Endodermal cell (in vitro differentiated cells): ENCODE measurements around the gene CIDEC. TPM values are rescaled to one million over a fixed set of nuclear protein-coding genes. Genes with fewer than 3 reads are reported as not detected.
"Not testable (repeated sequence)": the region's sequence is repeated elsewhere in the genome, so short reads cannot be mapped to it uniquely, and the experiment has no call there.

Experiments used
- DNase-seq: peaks from one replicate; pipeline ENCODE4 v3.0.0-alpha.2; 2017
- H3K27ac ChIP-seq: 2 replicates; pipeline ENCODE4 v1.5.1; 2013; ENCODE audit warnings: mild to moderate bottlenecking, low read depth, low read length, moderate library complexity
- H3K27me3 ChIP-seq: 2 replicates; pipeline ENCODE4 v1.6.1; 2013; ENCODE audit warnings: mild to moderate bottlenecking, low read length, moderate library complexity; ENCODE audit not compliant: insufficient read depth, control insufficient read depth, poor library complexity, severe bottlenecking
- H3K36me3 ChIP-seq: 2 replicates; pipeline ENCODE4 v1.7.0; 2013; ENCODE audit warnings: mild to moderate bottlenecking, low read length, moderate library complexity; ENCODE audit not compliant: control insufficient read depth, insufficient read depth
- H3K4me1 ChIP-seq: one replicate; pipeline ENCODE4 v1.7.0; 2013; ENCODE audit warnings: low read length; ENCODE audit not compliant: control insufficient read depth, insufficient read depth
- H3K4me3 ChIP-seq: 2 replicates; pipeline ENCODE4 v1.5.1; 2013; ENCODE audit warnings: mild to moderate bottlenecking, low read length, moderate library complexity
- H3K9ac ChIP-seq: 2 replicates; pipeline ENCODE4 v1.6.1; 2013; ENCODE audit warnings: mild to moderate bottlenecking, low read length, moderate library complexity; ENCODE audit not compliant: poor library complexity, severe bottlenecking; ENCODE audit errors: extremely low read depth
- H3K9me3 ChIP-seq: 2 replicates; pipeline ENCODE4 v1.6.1; 2013; ENCODE audit warnings: mild to moderate bottlenecking, low read length, moderate library complexity; ENCODE audit not compliant: control insufficient read depth
- H3K27ac Mint-ChIP-seq: 2 replicates; pipeline ENCODE4 v1.8.0; 2020; ENCODE audit warnings: mixed read lengths
- H3K27me3 Mint-ChIP-seq: 2 replicates; pipeline ENCODE4 v1.8.0; 2021; ENCODE audit warnings: mild to moderate bottlenecking, mixed read lengths; ENCODE audit not compliant: insufficient read depth
- H3K36me3 Mint-ChIP-seq: 2 replicates; pipeline ENCODE4 v1.8.0; 2020; ENCODE audit warnings: low read depth, mixed read lengths
- H3K4me1 Mint-ChIP-seq: 2 replicates; pipeline ENCODE4 v1.8.0; 2020; ENCODE audit warnings: mixed read lengths
- H3K4me3 Mint-ChIP-seq: 2 replicates; pipeline ENCODE4 v1.8.0; 2020; ENCODE audit warnings: mild to moderate bottlenecking, moderate library complexity, mixed read lengths
- H3K9me3 Mint-ChIP-seq: 2 replicates; pipeline ENCODE4 v1.8.0; 2020; ENCODE audit warnings: mild to moderate bottlenecking, mixed read lengths
- CTCF ChIP-seq: fragments of 200-600 bp; sonication (generic); conservative IDR thresholded peaks from 2 replicates; pipeline ENCODE4 v1.5.0; 2021; ENCODE audit warnings: antibody characterized with exemption, mild to moderate bottlenecking
- whole genome bisulfite sequencing, 2 experiments: methylation state at CpG; one replicate each; pipeline versions ENCODE4 v1.1.5 to v1.1.7; 2013; ENCODE audit warnings: missing lambda C conversion rate in 2 of 2, mixed read lengths in 1 of 2; ENCODE audit not compliant: insufficient coverage in 1 of 2, insufficient read length in 1 of 2; 5-methylcytosine and 5-hydroxymethylcytosine counted together
- total RNA-seq, 2 donors: library from RNA; stranded (reverse); fragmentation: NEBNext Ultra II Directional in 1 of 2; extraction: Animal tissue kit (Norgen Biotek cat#: 25700) in 1 of 2; gene quantifications; 2 replicates in 1 of 2; 3 replicates in 1 of 2; pipeline ENCODE4 v1.2.1, GENCODE V29; 2021

The CIDEC gene
- total RNA-seq, 2 donors from 2014 or later, result not detected

GRCh38 chr3:9875448-9875847 is 4.6 kb downstream of the CIDEC start:
- no peak overlapping the region for H3K9ac ChIP-seq
- no peaks in the 10 kb centered on the region for H3K27me3 ChIP-seq
- no peaks in the 10 kb centered on the region for H3K4me1 ChIP-seq
- no peak overlapping the region for H3K4me3 ChIP-seq
- Mint-ChIP-seq H3K9me3 (no peaks in the 10 kb centered on the region), H3K4me1 (no peaks in the 10 kb centered on the region), H3K4me3 (no peak overlapping the region), H3K27me3 (peaks cover 8% of the 10 kb centered on the region), H3K36me3 (no peaks in the 10 kb centered on the region), H3K27ac (no peak overlapping the region)
- TF ChIP-seq CTCF, result no peak
- no peaks in the 10 kb centered on the region for H3K9me3 ChIP-seq
- no peak overlapping the region for H3K27ac ChIP-seq
- H3K36me3 ChIP-seq, result no peaks in the 10 kb centered on the region
- no peak for DNase-seq

GRCh38 chr3:9872067-9872466 is 8.0 kb downstream of the CIDEC start:
- not testable (repeated sequence) for H3K27ac ChIP-seq, H3K4me3 Mint-ChIP-seq, H3K4me1 Mint-ChIP-seq, H3K27me3 Mint-ChIP-seq, H3K4me3 ChIP-seq, H3K36me3 ChIP-seq, DNase-seq, H3K9me3 Mint-ChIP-seq, H3K27me3 ChIP-seq, H3K27ac Mint-ChIP-seq, H3K9me3 ChIP-seq, H3K4me1 ChIP-seq, H3K9ac ChIP-seq, H3K36me3 Mint-ChIP-seq
- WGBS, 2 experiments, result 90 to 94% methylated on average over 4 to 5 of the region's 5 CpGs

GRCh38 chr3:9870978-9871377 is 9.1 kb downstream of the CIDEC start:
- DNase-seq, result no peak
- Mint-ChIP-seq H3K9me3 (no peaks in the 10 kb centered on the region), H3K27ac (no peak overlapping the region), H3K4me1 (no peaks in the 10 kb centered on the region), H3K27me3 (peaks cover 4% of the 10 kb centered on the region), H3K4me3 (no peak overlapping the region), H3K36me3 (no peaks in the 10 kb centered on the region)
- no peak overlapping the region for H3K9ac ChIP-seq
- no peaks in the 10 kb centered on the region for H3K9me3 ChIP-seq
- no CpG with 5 or more reads among the region's 1 CpG for WGBS, 2 experiments
- no peak for TF ChIP-seq CTCF
- H3K4me3 ChIP-seq, result no peak overlapping the region
- H3K27me3 ChIP-seq, result no peaks in the 10 kb centered on the region
- no peaks in the 10 kb centered on the region for H3K4me1 ChIP-seq
- H3K27ac ChIP-seq, result no peak overlapping the region
- H3K36me3 ChIP-seq, result no peaks in the 10 kb centered on the region

GRCh38 chr3:9869955-9870354 is 10.1 kb downstream of the CIDEC start:
- H3K36me3 Mint-ChIP-seq, result no peaks in the 10 kb centered on the region
- Histone ChIP-seq H3K27me3 (no peaks in the 10 kb centered on the region), H3K36me3 (no peaks in the 10 kb centered on the region), H3K4me3 (no peak overlapping the region), H3K9ac (no peak overlapping the region), H3K27ac (no peak overlapping the region), H3K9me3 (no peaks in the 10 kb centered on the region), H3K4me1 (no peaks in the 10 kb centered on the region)
- peaks cover 4% of the 10 kb centered on the region for H3K27me3 Mint-ChIP-seq
- no peak overlapping the region for H3K4me3 Mint-ChIP-seq
- 89 to 92% methylated on average over 4 to 5 of the region's 5 CpGs for WGBS, 2 experiments
- no peak for TF ChIP-seq CTCF
- DNase-seq, result no peak
- no peak overlapping the region for H3K27ac Mint-ChIP-seq
- no peaks in the 10 kb centered on the region for H3K4me1 Mint-ChIP-seq
- H3K9me3 Mint-ChIP-seq, result no peaks in the 10 kb centered on the region
